Cardiac atrium fibroblast (primary cell): ENCODE data around the gene ALPG. TPM values are rescaled to one million over a fixed set of nuclear protein-coding genes. Genes with fewer than 3 reads are reported as not detected.

ENCODE experiments used
- total RNA-seq: library from RNA; depleted of rRNA; stranded (reverse); fragments of >200 nt; gene quantifications from 2 replicates; pipeline ENCODE4 v1.2.3, GENCODE V29; 2015

Gene ALPG
- total RNA-seq = not detected in 2 replicates

GRCh38 chr2:232406556-232407310, at the start of gene ALPG:
ALPG (plus strand) TSS chr2:232406844; CDS start chr2:232406895, 51 bp downstream.

GRCh38 chr2:232378735-232379151, 27.9 kb upstream of the ALPG start, which contains the start of gene ALPP:
ALPP (plus strand) TSS chr2:232378751; CDS start chr2:232378803, 52 bp downstream.

GRCh38 chr2:232455426-232456255, 49.0 kb downstream of the ALPG start, which contains the start of gene ALPI:
ALPI (plus strand) TSS chr2:232456153; CDS start chr2:232456200, 47 bp downstream.

Other genes with a start within 250 kb of the ALPG start
- not detected in 2 replicates for gene ALPP, start 28.1 kb upstream of the ALPG start, total RNA-seq
- not detected in 2 replicates for gene ALPI, start 49.3 kb downstream of the ALPG start, total RNA-seq
- not detected in 2 replicates for gene ECEL1, start 81.0 kb downstream of the ALPG start, total RNA-seq
- gene PRSS56, start 113.5 kb downstream of the ALPG start, total RNA-seq = not detected in 2 replicates
- gene CHRND, start 119.3 kb downstream of the ALPG start, total RNA-seq = not detected in 2 replicates
- not detected in 2 replicates for gene CHRNG, start 132.8 kb downstream of the ALPG start, total RNA-seq
- 0.97 and 3.6 TPM in 2 replicates for gene TIGD1, start 143.7 kb downstream of the ALPG start, total RNA-seq
- 73.9 and 92.2 TPM in 2 replicates for gene EIF4E2, start 143.8 kb downstream of the ALPG start, total RNA-seq
- gene EFHD1, start 226.8 kb downstream of the ALPG start, total RNA-seq = 0.18 and 2.1 TPM in 2 replicates